ENCODE measurements around the gene ATP2B3.

Gene ATP2B3

GRCh38 chrX:153539171-153539978 lies 21.9 kb downstream of the ATP2B3 start:
- DNase-seq: peak; percentile 21 to 25

GRCh38 chrX:153539979-153540358 lies 22.5 kb downstream of the ATP2B3 start:
- DNase-seq: no peak

- no peak for DNase-seq
These were observed 27.3 kb downstream of the ATP2B3 start for GRCh38 chrX:153544727-153545126.

GRCh38 chrX:153546386-153546785 lies 28.9 kb downstream of the ATP2B3 start:
- no peak for DNase-seq

- no peak for DNase-seq
These were observed 29.8 kb downstream of the ATP2B3 start for GRCh38 chrX:153547195-153547594.

- DNase-seq: no peak
These were observed 31.8 kb downstream of the ATP2B3 start for GRCh38 chrX:153549231-153549630.

GRCh38 chrX:153549807-153550206 lies 32.4 kb downstream of the ATP2B3 start:
- DNase-seq: no peak

GRCh38 chrX:153551135-153551534 lies 33.7 kb downstream of the ATP2B3 start:
- DNase-seq: no peak

- peak; percentile 42 to 61 for DNase-seq
These were observed 37.2 kb downstream of the ATP2B3 start for GRCh38 chrX:153554519-153555167.

- no peak for DNase-seq
These were observed 39.3 kb downstream of the ATP2B3 start for GRCh38 chrX:153556767-153557166.

GRCh38 chrX:153557618-153558355 lies 40.3 kb downstream of the ATP2B3 start:
- no peak for DNase-seq

GRCh38 chrX:153560000-153560399 lies 42.6 kb downstream of the ATP2B3 start:
- peak; percentile 28 to 39 for DNase-seq

GRCh38 chrX:153560466-153560865 lies 43.0 kb downstream of the ATP2B3 start:
- DNase-seq: no peak

- DNase-seq: no peak
These were observed 43.9 kb downstream of the ATP2B3 start for GRCh38 chrX:153561337-153561736.

GRCh38 chrX:153562546-153562945 lies 45.1 kb downstream of the ATP2B3 start:
- no peak for DNase-seq

- DNase-seq: no peak
These were observed 46.7 kb downstream of the ATP2B3 start for GRCh38 chrX:153564047-153564606.

GRCh38 chrX:153565996-153566580 lies 48.6 kb downstream of the ATP2B3 start:
- DNase-seq: no peak

GRCh38 chrX:153568451-153569011 lies 51.1 kb downstream of the ATP2B3 start:
- DNase-seq: no peak

- DNase-seq: peak; percentile 36 to 43
These were observed 52.0 kb downstream of the ATP2B3 start for GRCh38 chrX:153569475-153569874.

- no peak for DNase-seq
These were observed 54.1 kb downstream of the ATP2B3 start for GRCh38 chrX:153571534-153571908.

- DNase-seq: no peak
These were observed 55.2 kb downstream of the ATP2B3 start for GRCh38 chrX:153572601-153573000.

- no peak for DNase-seq
These were observed 56.5 kb downstream of the ATP2B3 start for GRCh38 chrX:153573984-153574383.

All from Kasumi-1 (cell line).